ENCODE data around the gene FAM171A1. TPM values are rescaled to one million over a fixed set of nuclear protein-coding genes. Genes with fewer than 3 reads are reported as not detected.
A peak's percentile ranks its signal among the peaks of the same experiment; 100 is the strongest.

The FAM171A1 gene
- total and polyA plus RNA-seq, 8 donors = 12.4 to 34.1 (median 21.4) TPM

GRCh38 chr10:15374566-15374965 is 3.5 kb upstream of the FAM171A1 start:
- H3K36me3 ChIP-seq = no peaks in the 10 kb centered on the region
- WGBS, 2 donors = 0 to 7% methylated on average over 1 of the region's 1 CpG
- no peaks in the 10 kb centered on the region for H3K4me1 ChIP-seq
- intact Hi-C loops (cut with DNase I) = loop anchor here in 2 of 3 donors (5.0 to 10.0 kb wide), 3 partner anchors 117 to 160 kb away; no protein-coding TSS in a partner anchor
- DNase-seq = no peak
- H3K9me3 ChIP-seq = no peaks in the 10 kb centered on the region
- TF ChIP-seq CTCF (IDR thresholded peaks at IDR 0.05) = no peak
- ATAC-seq = no peak
- no peak overlapping the region for H3K27ac ChIP-seq
- H3K27me3 ChIP-seq = no peaks in the 10 kb centered on the region
- no peak overlapping the region for H3K4me3 ChIP-seq
- no peak for FAIRE-seq

GRCh38 chr10:15374156-15374555 is 3.1 kb upstream of the FAM171A1 start:
- no peak for FAIRE-seq
- intact Hi-C loops (cut with DNase I) = loop anchor here in 2 of 3 donors (5.0 to 10.0 kb wide), 3 partner anchors 117 to 159 kb away; no protein-coding TSS in a partner anchor
- WGBS, 2 donors = 55 to 57% methylated on average over 3 of the region's 3 CpGs
- H3K4me3 ChIP-seq = no peak overlapping the region
- no peaks in the 10 kb centered on the region for H3K36me3 ChIP-seq
- no peak for ATAC-seq
- H3K27ac ChIP-seq = no peak overlapping the region
- TF ChIP-seq CTCF (IDR thresholded peaks at IDR 0.05) = no peak
- H3K4me1 ChIP-seq = no peaks in the 10 kb centered on the region
- no peak for DNase-seq
- H3K27me3 ChIP-seq = no peaks in the 10 kb centered on the region
- no peaks in the 10 kb centered on the region for H3K9me3 ChIP-seq

GRCh38 chr10:15373199-15373598 is 2.1 kb upstream of the FAM171A1 start:
- intact Hi-C loops (cut with DNase I) = loop anchor here in 2 of 3 donors (5.0 to 10.0 kb wide), 3 partner anchors 116 to 158 kb away; no protein-coding TSS in a partner anchor
- no peaks in the 10 kb centered on the region for H3K4me1 ChIP-seq
- H3K9me3 ChIP-seq = no peaks in the 10 kb centered on the region
- no peaks in the 10 kb centered on the region for H3K36me3 ChIP-seq
- no peaks in the 10 kb centered on the region for H3K27me3 ChIP-seq
- no peak for DNase-seq
- TF ChIP-seq CTCF (IDR thresholded peaks at IDR 0.05) = no peak
- 73 to 77% methylated on average over 2 of the region's 2 CpGs for WGBS, 2 donors
- no peak for ATAC-seq
- FAIRE-seq = no peak
- H3K4me3 ChIP-seq = no peak overlapping the region
- H3K27ac ChIP-seq = no peak overlapping the region

DNA sequence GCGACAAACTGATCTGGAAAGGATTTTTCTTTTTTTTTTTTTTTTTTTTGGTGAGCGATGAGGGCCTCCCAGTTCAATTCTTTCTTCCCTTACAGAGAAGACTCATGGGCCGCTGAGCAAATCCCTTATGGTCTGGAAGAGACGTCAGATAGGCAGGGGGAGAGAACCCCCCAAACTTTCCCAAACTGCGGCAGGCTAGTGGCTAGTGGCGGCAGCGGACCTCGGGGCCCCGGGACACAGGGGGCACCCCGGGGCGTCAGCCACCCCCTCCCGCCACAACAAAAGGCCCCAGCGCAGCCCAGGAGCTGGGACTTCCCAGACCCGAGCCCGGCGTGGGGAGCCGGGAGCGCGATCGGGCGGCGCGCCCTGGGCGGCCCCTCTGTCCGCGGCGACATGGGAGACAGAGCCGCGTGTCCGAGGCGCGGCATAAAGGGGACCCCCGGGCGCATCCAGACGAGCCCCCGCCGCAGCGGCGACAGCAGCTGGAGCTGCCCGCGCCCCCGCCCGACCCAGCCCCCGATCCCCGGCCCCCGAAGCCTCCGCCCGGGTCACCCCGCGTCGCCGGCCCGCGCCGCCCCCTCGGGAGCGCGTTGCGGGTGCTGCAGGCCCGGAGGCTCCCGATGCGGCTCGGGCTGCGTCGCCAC is 755 bp downstream of the FAM171A1 start:
- Histone ChIP-seq H3K4me3 (peak overlapping the region; percentile 47 to 63 (median 58)), H3K9me3 (no peaks in the 10 kb centered on the region), H3K36me3 (no peaks in the 10 kb centered on the region), H3K27me3 (no peaks in the 10 kb centered on the region), H3K4me1 (no peaks in the 10 kb centered on the region), H3K27ac (peak overlapping the region in 3 of 4 donors; percentile 44 to 66 (median 65))
- DNase-seq (peak; percentile 8 to 76 (median 37)), FAIRE-seq (no peak), ATAC-seq (peak; percentile 35 to 66 (median 64))
- TF ChIP-seq CTCF (IDR thresholded peaks at IDR 0.05) = no peak
- 1 to 2% methylated on average over 18 to 65 of the region's 65 CpGs for WGBS, 2 donors
- intact Hi-C loops (cut with DNase I) = loop anchor here in 2 of 3 donors (5.0 to 10.0 kb wide), 3 partner anchors 113 to 156 kb away; no protein-coding TSS in a partner anchor

Measured in pancreas (tissue), 10 donors.